SK-N-SH (cell line): ENCODE data around the gene PLA2G3. TPM values are rescaled to one million over a fixed set of nuclear protein-coding genes. Genes with fewer than 3 reads are reported as not detected.
"Not testable (repeated sequence)": the region's sequence is repeated elsewhere in the genome, so short reads cannot be mapped to it uniquely, and the experiment has no call there.

Experiments used
- CTCF ChIA-PET: fragments of 300-600, 350-600 bp; formaldehyde crosslinking; extraction: SDS; loops from one replicate; lab custom pipeline; 2021; lab: Yijun Ruan, JAX
- POLR2A ChIA-PET: fragments of 350-600 bp; sonication (Branson Sonifier 250); formaldehyde crosslinking; extraction: SDS; loops from one replicate; lab custom pipeline; 2020; ENCODE audit warnings: antibody characterized with exemption, inconsistent platforms; lab: Yijun Ruan, JAX
- DNase-seq: peaks from one replicate; pipeline ENCODE4 v3.0.0; 2012
- H2AFZ ChIP-seq: fragments of 200-600 bp; sonication (generic); 2 replicates; pipeline ENCODE4 v1.8.1; 2016; ENCODE audit warnings: antibody characterized with exemption, mild to moderate bottlenecking, low read depth
- H3F3A ChIP-seq: fragments of 200-600 bp; sonication (generic); replicated peaks from 2 replicates; pipeline ENCODE3; 2016; ENCODE audit warnings: antibody characterized with exemption, mild to moderate bottlenecking; ENCODE audit not compliant: insufficient read depth
- H3K27ac ChIP-seq, 2 experiments: fragments of 200-500 bp in 1 of 2; fragments of 200-600 bp in 1 of 2; sonication (Bioruptor generic) in 1 of 2; sonication (generic), shearing (Covaris generic) in 1 of 2; 2 replicates each; pipeline versions ENCODE4 v1.5.1 to v1.6.1; 2014 to 2016; ENCODE audit warnings: low read depth in 2 of 2, inconsistent platforms in 1 of 2, low read length in 1 of 2, mild to moderate bottlenecking in 1 of 2, mixed read lengths in 1 of 2
- H3K27me3 ChIP-seq: fragments of 200-600 bp; sonication (generic), shearing (Covaris generic); 2 replicates; pipeline ENCODE4 v1.6.1; 2016; ENCODE audit warnings: mixed run types; ENCODE audit not compliant: insufficient read depth
- H3K36me3 ChIP-seq, 2 experiments: fragments of 200-500 bp in 1 of 2; fragments of 200-600 bp in 1 of 2; sonication (Bioruptor generic) in 1 of 2; sonication (generic) in 1 of 2; replicated peaks in 1 of 2; 2 replicates each; pipeline versions ENCODE3 to v1.5.1; 2014 to 2016; ENCODE audit warnings: low read length in 1 of 2, mild to moderate bottlenecking in 1 of 2; ENCODE audit not compliant: insufficient read depth in 2 of 2, control insufficient read depth in 1 of 2
- H3K4me1 ChIP-seq, 2 experiments: fragments of 200-500 bp in 1 of 2; fragments of 200-600 bp in 1 of 2; sonication (Bioruptor generic) in 1 of 2; sonication (generic), shearing (Covaris generic) in 1 of 2; 2 replicates each; pipeline versions ENCODE4 v1.5.1 to v1.6.1; 2014 to 2016; ENCODE audit warnings: low read depth in 1 of 2, low read length in 1 of 2, mixed run types in 1 of 2; ENCODE audit not compliant: insufficient read depth in 2 of 2, control insufficient read depth in 1 of 2
- H3K4me2 ChIP-seq: fragments of 200-600 bp; sonication (generic), shearing (Covaris generic); 2 replicates; pipeline ENCODE4 v1.6.1; 2017; ENCODE audit warnings: mixed run types
- H3K4me3 ChIP-seq, 2 experiments: fragments of 200-500 bp in 1 of 2; fragments of 200-600 bp in 1 of 2; sonication (Bioruptor generic) in 1 of 2; sonication (generic), shearing (Covaris generic) in 1 of 2; 2 replicates each; pipeline versions ENCODE4 v1.5.1 to v1.8.1; 2014 to 2016; ENCODE audit warnings: low read depth in 2 of 2, inconsistent platforms in 1 of 2, low read length in 1 of 2, mild to moderate bottlenecking in 1 of 2, mixed read lengths in 1 of 2, moderate library complexity in 1 of 2
- H3K79me2 ChIP-seq: fragments of 200-600 bp; sonication (generic); 2 replicates; pipeline ENCODE4 v1.8.1; 2017; ENCODE audit warnings: mild to moderate bottlenecking; ENCODE audit not compliant: insufficient read depth
- H3K9ac ChIP-seq: fragments of 200-600 bp; sonication (generic); 2 replicates; pipeline ENCODE4 v1.6.1; 2017; ENCODE audit warnings: mixed run types
- H3K9me2 ChIP-seq: fragments of 200-600 bp; sonication (generic); 2 replicates; pipeline ENCODE4 v1.6.1; 2017; ENCODE audit warnings: mixed run types
- H3K9me3 ChIP-seq: fragments of 200-600 bp; sonication (generic); 2 replicates; pipeline ENCODE4 v1.6.1; 2017; ENCODE audit warnings: mixed run types, mild to moderate bottlenecking, moderate library complexity
- H4K20me1 ChIP-seq: fragments of 200-600 bp; sonication (generic); 2 replicates; pipeline ENCODE4 v1.6.1; 2017; ENCODE audit warnings: mild to moderate bottlenecking, mixed run types; ENCODE audit not compliant: insufficient read depth
- ELF1 ChIP-seq: IDR thresholded peaks from 2 replicates; pipeline ENCODE4 v1.4.0; 2012
- EP300 ChIP-seq, 2 experiments: IDR thresholded peaks; 2 replicates each; pipeline versions ENCODE4 v1.4.0 to v1.6.1; 2012; ENCODE audit warnings: borderline replicate concordance in 1 of 2, low read depth in 1 of 2, low read length in 1 of 2
- EZH2phosphoT487 ChIP-seq: fragments of 200-600 bp; sonication (generic); IDR thresholded peaks from 2 replicates; pipeline ENCODE4 v1.6.1; 2017; ENCODE audit warnings: low read depth, mixed run types, mild to moderate bottlenecking, antibody characterized with exemption, moderate library complexity, borderline replicate concordance
- FOXJ3 ChIP-seq: sonication (generic); formaldehyde crosslinking; IDR thresholded peaks from 2 replicates; pipeline ENCODE4 v1.5.1; 2020; ENCODE audit warnings: mild to moderate bottlenecking, missing genetic modification reagents
- NFIC ChIP-seq: IDR thresholded peaks from 2 replicates; pipeline ENCODE4 v1.4.0; 2012; ENCODE audit warnings: borderline replicate concordance
- SMC3 ChIP-seq: IDR thresholded peaks from 2 replicates; pipeline ENCODE4 v1.6.1; 2012; ENCODE audit warnings: low read depth, low read length, improper control_type of control experiment
- TEAD4 ChIP-seq: IDR thresholded peaks from 2 replicates; pipeline ENCODE4 v1.4.0; 2012; ENCODE audit warnings: mild to moderate bottlenecking, borderline replicate concordance; ENCODE audit not compliant: insufficient read depth
- WGBS: methylation state at CpG from one replicate; pipeline ENCODE4 v1.1.6; 2017; ENCODE audit warnings: low lambda C conversion rate; 5-methylcytosine and 5-hydroxymethylcytosine counted together
- polyA plus RNA-seq, 3 experiments: library from polyadenylated mRNA; depleted of rRNA; stranded (reverse); fragments of >200 nt; gene quantifications; 2 replicates each; pipeline ENCODE4 v1.2.3, GENCODE V29; 2012
- TF ChIP-seq, protein P1 (sequence below): IDR thresholded peaks from 2 replicates; pipeline ENCODE4 v1.4.0; 2012; ENCODE audit warnings: low read depth, borderline replicate concordance
- TF ChIP-seq, protein P2 (sequence below): fragments of 150-350 bp; IDR thresholded peaks from 2 replicates; pipeline ENCODE4 v1.6.1; 2016; ENCODE audit warnings: mild to moderate bottlenecking, low read depth, low read length
- TF ChIP-seq, protein P3 (sequence below): IDR thresholded peaks from 2 replicates; pipeline ENCODE4 v1.4.0; 2012; ENCODE audit warnings: low read depth

The PLA2G3 gene
- polyA plus RNA-seq, 1 of the 3 experiments (the other 2 are of a cell fraction), result not detected

GRCh38 chr22:31119026-31119717, 21.1 kb downstream of the PLA2G3 start:
- no peaks in the 10 kb centered on the region for H3F3A ChIP-seq
- H3K27me3 ChIP-seq, result no peaks in the 10 kb centered on the region
- 77% methylated on average over 6 of the region's 7 CpGs for WGBS
- H3K4me2 ChIP-seq, result no peak overlapping the region
- no peaks in the 10 kb centered on the region for H3K9me3 ChIP-seq
- no peaks in the 10 kb centered on the region for H3K36me3 ChIP-seq
- no peaks in the 10 kb centered on the region for H4K20me1 ChIP-seq
- ChIA-PET POLR2A (no interaction called here), CTCF (interaction anchor here (8.2 kb wide), 1 partner anchor 10 kb away, joined by 52 read pairs; the partner anchor contains the start of gene SELENOM)
- no peaks in the 10 kb centered on the region for H3K79me2 ChIP-seq
- H3K4me1 ChIP-seq, result peaks cover 0 to 24% of the 10 kb centered on the region in 2 experiments; a peak in 1 of 4 replicates
- no peak overlapping the region for H3K9ac ChIP-seq
- no peak overlapping the region for H3K27ac ChIP-seq
- H3K9me2 ChIP-seq, result no peaks in the 10 kb centered on the region
- no peak overlapping the region for H3K4me3 ChIP-seq
- no peak for TF ChIP-seq TEAD4
- TF ChIP-seq EZH2phosphoT487, result no peak
- no peak for TF ChIP-seq NFIC
- TF ChIP-seq, protein P1, sequence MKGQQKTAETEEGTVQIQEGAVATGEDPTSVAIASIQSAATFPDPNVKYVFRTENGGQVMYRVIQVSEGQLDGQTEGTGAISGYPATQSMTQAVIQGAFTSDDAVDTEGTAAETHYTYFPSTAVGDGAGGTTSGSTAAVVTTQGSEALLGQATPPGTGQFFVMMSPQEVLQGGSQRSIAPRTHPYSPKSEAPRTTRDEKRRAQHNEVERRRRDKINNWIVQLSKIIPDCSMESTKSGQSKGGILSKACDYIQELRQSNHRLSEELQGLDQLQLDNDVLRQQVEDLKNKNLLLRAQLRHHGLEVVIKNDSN, result no peak
- no peak for TF ChIP-seq EP300 (IDR thresholded peaks at IDR 0.05; ENCODE audit: borderline replicate concordance in 1 of 2, low read depth in 1 of 2, low read length in 1 of 2)
- TF ChIP-seq SMC3, result no peak
- TF ChIP-seq, protein P2, sequence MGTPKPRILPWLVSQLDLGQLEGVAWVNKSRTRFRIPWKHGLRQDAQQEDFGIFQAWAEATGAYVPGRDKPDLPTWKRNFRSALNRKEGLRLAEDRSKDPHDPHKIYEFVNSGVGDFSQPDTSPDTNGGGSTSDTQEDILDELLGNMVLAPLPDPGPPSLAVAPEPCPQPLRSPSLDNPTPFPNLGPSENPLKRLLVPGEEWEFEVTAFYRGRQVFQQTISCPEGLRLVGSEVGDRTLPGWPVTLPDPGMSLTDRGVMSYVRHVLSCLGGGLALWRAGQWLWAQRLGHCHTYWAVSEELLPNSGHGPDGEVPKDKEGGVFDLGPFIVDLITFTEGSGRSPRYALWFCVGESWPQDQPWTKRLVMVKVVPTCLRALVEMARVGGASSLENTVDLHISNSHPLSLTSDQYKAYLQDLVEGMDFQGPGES, result no peak
- TF ChIP-seq, protein P3, sequence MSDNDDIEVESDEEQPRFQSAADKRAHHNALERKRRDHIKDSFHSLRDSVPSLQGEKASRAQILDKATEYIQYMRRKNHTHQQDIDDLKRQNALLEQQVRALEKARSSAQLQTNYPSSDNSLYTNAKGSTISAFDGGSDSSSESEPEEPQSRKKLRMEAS, result no peak
- TF ChIP-seq, all 33 proteins: peak for 0
- no peak for DNase-seq
- no peak overlapping the region for H2AFZ ChIP-seq

DNA sequence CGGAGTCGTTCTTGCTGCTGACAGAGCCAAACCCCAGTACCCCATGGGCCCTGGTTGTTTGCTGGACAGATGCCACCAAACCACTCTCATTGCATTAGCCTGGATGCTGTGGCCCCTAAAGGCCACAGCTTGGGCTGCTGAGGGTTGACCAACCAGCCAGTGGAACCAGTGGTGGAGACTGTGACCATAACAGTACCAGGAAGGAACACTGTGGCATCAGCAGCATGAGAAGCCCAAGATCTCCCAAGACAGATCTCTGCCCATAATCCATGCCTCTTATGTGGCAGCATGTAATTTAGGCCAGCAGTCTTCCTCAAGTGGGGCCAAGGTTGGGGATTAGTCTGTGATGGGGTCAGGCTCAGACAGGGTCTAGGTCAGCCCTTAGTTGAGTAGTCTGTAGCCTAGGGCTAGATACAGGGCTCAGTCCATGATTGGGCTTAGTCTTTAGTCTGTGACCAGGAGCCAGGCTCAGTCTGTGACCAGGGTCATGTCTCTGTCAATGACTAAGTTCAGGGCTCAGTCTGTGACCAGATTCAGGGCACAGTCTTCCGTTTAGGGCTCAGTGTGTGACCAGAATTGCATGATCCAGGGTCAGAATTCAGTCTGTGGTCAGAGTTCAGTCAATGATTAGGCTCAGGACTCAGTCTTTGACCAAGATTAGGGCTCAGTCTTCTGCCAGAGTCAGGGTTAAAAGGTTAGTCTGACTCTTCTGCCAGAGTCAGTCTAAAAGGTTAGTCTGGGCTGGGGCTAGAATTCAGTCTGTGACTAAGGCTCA, 22.1 kb downstream of the PLA2G3 start:
- Histone ChIP-seq H3K9me2 (no peaks in the 10 kb centered on the region), H3F3A (no peaks in the 10 kb centered on the region), H4K20me1 (no peaks in the 10 kb centered on the region), H3K4me1 (peaks cover 0 to 14% of the 10 kb centered on the region in 2 experiments; a peak in 1 of 4 replicates), H3K79me2 (no peaks in the 10 kb centered on the region), H2AFZ (no peak overlapping the region), H3K4me3 (no peak overlapping the region), H3K9me3 (no peaks in the 10 kb centered on the region), H3K9ac (no peak overlapping the region), H3K27me3 (no peaks in the 10 kb centered on the region), H3K27ac (no peak overlapping the region), H3K4me2 (no peak overlapping the region), H3K36me3 (no peaks in the 10 kb centered on the region)
- CTCF ChIA-PET, result interaction anchor here (2.6 to 8.2 kb wide), 2 partner anchors 9 to 11 kb away, joined by 12 to 52 read pairs; partner anchors contain the start of gene SELENOM
- POLR2A ChIA-PET, result interaction anchor here (1.1 kb wide), 1 partner anchor 11 kb away, joined by 4 read pairs; the partner anchor contains the start of gene SELENOM
- no peak for TF ChIP-seq ELF1
- TF ChIP-seq FOXJ3 (CRISPR knock-in tag), result no peak
- no peak for DNase-seq
- 81% methylated on average over 3 of the region's 3 CpGs for WGBS

- CTCF ChIA-PET, result interaction anchor here (1.4 to 7.4 kb wide), 2 partner anchors 26 to 32 kb away, joined by 3 to 85 read pairs; no protein-coding TSS in a partner anchor
- POLR2A ChIA-PET, result not testable (repeated sequence)
These were observed 27.7 kb downstream of the PLA2G3 start for GRCh38 chr22:31112547-31113091.

More at GRCh38 chr22:31112547-31113091, 27.7 kb downstream of the PLA2G3 start:
- H3K27ac ChIP-seq, H3K4me3 ChIP-seq, H3K4me2 ChIP-seq, H3F3A ChIP-seq, H3K27me3 ChIP-seq, H3K79me2 ChIP-seq, H3K9me2 ChIP-seq, H4K20me1 ChIP-seq, H3K36me3 ChIP-seq, H3K9me3 ChIP-seq, DNase-seq, H3K9ac ChIP-seq, H3K4me1 ChIP-seq, H2AFZ ChIP-seq: not testable (repeated sequence)
- 76% methylated on average over 7 of the region's 7 CpGs for WGBS
